CD14-positive monocyte (primary cell): ENCODE results near the gene APBA2. TPM values are rescaled to one million over a fixed set of nuclear protein-coding genes. Genes with fewer than 3 reads are reported as not detected.

ENCODE experiments used
- DNase-seq, 3 donors: peaks; one replicate each; pipeline ENCODE4 v3.0.0-alpha.2; 2011 to 2022
- H2AFZ ChIP-seq: 2 replicates; pipeline ENCODE4 v1.6.0; 2012; ENCODE audit warnings: mild to moderate bottlenecking, low read depth, low read length, inconsistent platforms; ENCODE audit not compliant: insufficient read depth, poor library complexity, severe bottlenecking
- H3K27ac ChIP-seq, 2 donors: 1 replicate in 1 of 2; 2 replicates in 1 of 2; pipeline ENCODE4 v1.5.1; 2012 to 2013; ENCODE audit warnings: low read length in 2 of 2, control low read depth in 1 of 2, inconsistent platforms in 1 of 2, low read depth in 1 of 2, mild to moderate bottlenecking in 1 of 2
- H3K27me3 ChIP-seq, 2 donors: one replicate each; pipeline versions ENCODE4 v1.6.0 to v1.6.1; 2011 to 2013; ENCODE audit warnings: low read length in 2 of 2; ENCODE audit not compliant: control insufficient read depth in 2 of 2, insufficient read depth in 2 of 2
- H3K36me3 ChIP-seq, 2 donors: replicated peaks in 1 of 2; 1 replicate in 1 of 2; 2 replicates in 1 of 2; pipeline versions ENCODE4 v1.5.1 to v1.6.1; 2012 to 2013; ENCODE audit warnings: low read length in 2 of 2, control low read depth in 1 of 2, inconsistent platforms in 1 of 2, mild to moderate bottlenecking in 1 of 2; ENCODE audit not compliant: insufficient read depth in 2 of 2, control insufficient read depth in 1 of 2
- H3K4me1 ChIP-seq, 2 donors: 1 replicate in 1 of 2; 2 replicates in 1 of 2; pipeline versions ENCODE4 v1.5.1 to v1.6.1; 2012 to 2013; ENCODE audit warnings: low read length in 2 of 2, control low read depth in 1 of 2, inconsistent platforms in 1 of 2, mild to moderate bottlenecking in 1 of 2, moderate library complexity in 1 of 2; ENCODE audit not compliant: insufficient read depth in 2 of 2, control insufficient read depth in 1 of 2
- H3K4me2 ChIP-seq: replicated peaks from 2 replicates; pipeline ENCODE3; 2012; ENCODE audit warnings: low read length, moderate library complexity, mild to moderate bottlenecking; ENCODE audit not compliant: poor library complexity, severe bottlenecking; ENCODE audit errors: extremely low read depth
- H3K4me3 ChIP-seq, 3 experiments: fragments of 200-600 bp in 1 of 3; sonication (generic) in 1 of 3; replicated peaks in 1 of 3; 1 replicate in 2 of 3; 2 replicates in 1 of 3; pipeline ENCODE4 v1.5.1; 2011 to 2013; ENCODE audit warnings: low read length in 3 of 3, mild to moderate bottlenecking in 3 of 3, control low read depth in 2 of 3, low read depth in 2 of 3, inconsistent platforms in 1 of 3, moderate library complexity in 1 of 3
- H3K79me2 ChIP-seq: 2 replicates; pipeline ENCODE4 v1.6.0; 2012; ENCODE audit warnings: mild to moderate bottlenecking, control low read depth, inconsistent platforms, low read length, moderate library complexity; ENCODE audit not compliant: insufficient read depth
- H3K9ac ChIP-seq: 2 replicates; pipeline ENCODE4 v1.6.0; 2017; ENCODE audit warnings: low read length, mild to moderate bottlenecking; ENCODE audit not compliant: insufficient read depth, poor library complexity, severe bottlenecking
- H3K9me3 ChIP-seq, 2 donors: replicated peaks in 1 of 2; 1 replicate in 1 of 2; 2 replicates in 1 of 2; pipeline versions ENCODE4 v1.5.1 to v1.6.1; 2012 to 2013; ENCODE audit warnings: low read length in 2 of 2, control low read depth in 1 of 2; ENCODE audit not compliant: control insufficient read depth in 1 of 2, insufficient read depth in 1 of 2
- H4K20me1 ChIP-seq: 2 replicates; pipeline ENCODE4 v1.6.0; 2012; ENCODE audit warnings: mild to moderate bottlenecking, low read length, control low read depth, moderate library complexity; ENCODE audit not compliant: insufficient read depth
- H3K27ac Mint-ChIP-seq, 7 donors: one replicate each; pipeline ENCODE4 v1.8.0; 2020; ENCODE audit warnings: mild to moderate bottlenecking in 7 of 7, mixed read lengths in 7 of 7, moderate library complexity in 6 of 7, inconsistent platforms in 2 of 7
- H3K27me3 Mint-ChIP-seq, 3 donors: one replicate each; pipeline ENCODE4 v1.8.0; 2021 to 2022; ENCODE audit warnings: low read depth in 3 of 3, mild to moderate bottlenecking in 3 of 3, mixed read lengths in 3 of 3, moderate library complexity in 3 of 3, inconsistent platforms in 1 of 3
- H3K36me3 Mint-ChIP-seq, 2 donors: one replicate each; pipeline ENCODE4 v1.8.0; 2020; ENCODE audit warnings: mixed read lengths in 2 of 2, inconsistent platforms in 1 of 2, mild to moderate bottlenecking in 1 of 2
- H3K4me1 Mint-ChIP-seq: one replicate; pipeline ENCODE4 v1.8.0; 2020; ENCODE audit warnings: mild to moderate bottlenecking, mixed read lengths
- H3K4me3 Mint-ChIP-seq, 2 donors: one replicate each; pipeline ENCODE4 v1.8.0; 2020; ENCODE audit warnings: mild to moderate bottlenecking in 2 of 2, mixed read lengths in 2 of 2, moderate library complexity in 1 of 2
- H3K9me3 Mint-ChIP-seq, 7 donors: one replicate each; pipeline ENCODE4 v1.8.0; 2020 to 2022; ENCODE audit warnings: mixed read lengths in 7 of 7, mild to moderate bottlenecking in 6 of 7, moderate library complexity in 6 of 7, inconsistent platforms in 2 of 7
- CTCF ChIP-seq: fragments of 200-600 bp; IDR thresholded peaks from one replicate; pipeline ENCODE4 v1.8.0; 2022; ENCODE audit warnings: antibody characterized with exemption, mild to moderate bottlenecking
- WGBS: methylation state at CpG from one replicate; pipeline ENCODE4 v1.1.5; 2013; ENCODE audit warnings: missing lambda C conversion rate; ENCODE audit not compliant: insufficient coverage; 5-methylcytosine and 5-hydroxymethylcytosine counted together
- intact Hi-C, 2 donors: fragments of 100-400 bp; cut with micrococcal nuclease; formaldehyde crosslinking; loops; one replicate each; pipeline versions ENCODE4 v1.15.0 to v1.15.1; 2023
- polyA plus RNA-seq, 3 donors: library from polyadenylated mRNA; depleted of rRNA in 1 of 3; unstranded in 2 of 3; stranded (reverse) in 1 of 3; fragments of 300-500 nt in 2 of 3; fragments of >200 nt in 1 of 3; fragmentation: Illumina TruSeq in 2 of 3; gene quantifications; 1 replicate in 2 of 3; 2 replicates in 1 of 3; pipeline ENCODE4 v1.2.3, GENCODE V29; 2012 to 2021

Gene APBA2
- polyA plus RNA-seq, 3 donors, result 0.30 TPM; not detected in 2

GRCh38 chr15:28944696-28945300 lies 59.0 kb downstream of the APBA2 start:
- Histone ChIP-seq H3K4me2 (no peak overlapping the region), H3K4me1 (no peaks in the 10 kb centered on the region), H3K4me3 (no peak overlapping the region), H4K20me1 (no peaks in the 10 kb centered on the region), H3K27me3 (peaks cover 0 to 18% of the 10 kb centered on the region in 2 donors), H3K79me2 (no peaks in the 10 kb centered on the region), H2AFZ (no peak overlapping the region), H3K9me3 (peaks cover 0 to 6% of the 10 kb centered on the region in 2 donors), H3K9ac (no peak overlapping the region), H3K36me3 (no peaks in the 10 kb centered on the region), H3K27ac (no peak overlapping the region)
- peaks cover 26 to 42% (median 34%) of the 10 kb centered on the region in 3 donors for H3K27me3 Mint-ChIP-seq
- peaks cover 2% of the 10 kb centered on the region for H3K4me1 Mint-ChIP-seq
- no peak overlapping the region for H3K27ac Mint-ChIP-seq
- WGBS, result 84% methylated on average over 14 of the region's 14 CpGs
- peaks cover 2 to 17% (median 6%) of the 10 kb centered on the region in 7 donors for H3K9me3 Mint-ChIP-seq
- intact Hi-C loops, result no loop called here
- no peaks in the 10 kb centered on the region for H3K36me3 Mint-ChIP-seq
- DNase-seq, result no peak
- TF ChIP-seq CTCF, result no peak
- no peak overlapping the region for H3K4me3 Mint-ChIP-seq

- peak overlapping the region in 1 of 2 donors; percentile 6 for H3K4me3 Mint-ChIP-seq
- H3K27ac Mint-ChIP-seq, result no peak overlapping the region
- H3K9me3 Mint-ChIP-seq, result peaks cover 2 to 17% (median 6%) of the 10 kb centered on the region in 7 donors
- H3K27me3 Mint-ChIP-seq, result peaks cover 31 to 43% (median 33%) of the 10 kb centered on the region in 3 donors
- peaks cover 0 to 6% of the 10 kb centered on the region in 2 donors for H3K9me3 ChIP-seq
- no peak overlapping the region for H3K27ac ChIP-seq
- no peak for TF ChIP-seq CTCF
- H3K4me1 ChIP-seq, result no peaks in the 10 kb centered on the region
- H3K27me3 ChIP-seq, result peaks cover 0 to 17% of the 10 kb centered on the region in 2 donors
- no peaks in the 10 kb centered on the region for H3K36me3 ChIP-seq
- H2AFZ ChIP-seq, result no peak overlapping the region
- H3K4me1 Mint-ChIP-seq, result peaks cover 2% of the 10 kb centered on the region
- 94% methylated on average over 7 of the region's 13 CpGs for WGBS
- no peaks in the 10 kb centered on the region for H3K36me3 Mint-ChIP-seq
- H4K20me1 ChIP-seq, result no peaks in the 10 kb centered on the region
- no peak overlapping the region for H3K9ac ChIP-seq
- intact Hi-C loops, result no loop called here
- no peak for DNase-seq
- no peaks in the 10 kb centered on the region for H3K79me2 ChIP-seq
- H3K4me2 ChIP-seq, result no peak overlapping the region
- H3K4me3 ChIP-seq, result no peak overlapping the region
These were observed 60.0 kb downstream of the APBA2 start for GRCh38 chr15:28945626-28946230.
